ENCODE measurements around the gene MKNK1. TPM values are rescaled to one million over a fixed set of nuclear protein-coding genes. Genes with fewer than 3 reads are reported as not detected.

Gene MKNK1
- total RNA-seq, 1 experiment from 2014 or later, result 12.9 TPM

- Histone ChIP-seq H3K79me2 (ENCODE audit: insufficient read depth, low read length) (no peaks in the 10 kb centered on the region), H3K27ac (ENCODE audit: insufficient read length, low read depth, low read length) (no peak overlapping the region), H4K8ac (replicated peaks; ENCODE audit: insufficient read length, low read depth, low read length) (no peak overlapping the region), H3K4ac (ENCODE audit: low read depth, low read length) (no peak overlapping the region), H2BK15ac (ENCODE audit: low read depth, low read length) (no peak overlapping the region), H3K79me1 (ENCODE audit: insufficient read depth, low read depth, low read length, poor library complexity, severe bottlenecking) (no peaks in the 10 kb centered on the region), H2BK12ac (ENCODE audit: insufficient read length, low read depth, low read length) (no peak overlapping the region), H3K23me2 (ENCODE audit: insufficient read length, low read depth, low read length, poor library complexity, severe bottlenecking) (no peaks in the 10 kb centered on the region), H3T11ph (ENCODE audit: low read length) (no peak overlapping the region), H3K56ac (ENCODE audit: insufficient read length, low read depth, low read length) (no peak overlapping the region), H3K14ac (ENCODE audit: insufficient read depth, low read length) (no peak overlapping the region), H4K20me1 (ENCODE audit: control insufficient read depth, insufficient read depth, insufficient read length) (no peaks in the 10 kb centered on the region), H3K4me1 (ENCODE audit: insufficient read depth, low read length) (no peaks in the 10 kb centered on the region), H3K18ac (ENCODE audit: insufficient read length, low read depth, low read length) (no peak overlapping the region), H2AK5ac (ENCODE audit: insufficient read length, low read length) (no peak overlapping the region), H3K4me2 (ENCODE audit: insufficient read depth, insufficient read length, low read length) (no peak overlapping the region), H2BK120ac (ENCODE audit: low read depth, low read length, poor library complexity, severe bottlenecking) (no peak overlapping the region), H4K5ac (ENCODE audit: insufficient read length, low read depth, low read length) (no peak overlapping the region), H4K91ac (ENCODE audit: insufficient read length, low read depth, low read length) (no peak overlapping the region), H2BK5ac (ENCODE audit: insufficient read length, low read length) (no peak overlapping the region), H2BK20ac (ENCODE audit: low read depth, low read length, poor library complexity, severe bottlenecking) (no peak overlapping the region), H2AFZ (ENCODE audit: low read length) (no peak overlapping the region), H3K9me3 (ENCODE audit: control insufficient read depth, low read depth, low read length) (no peaks in the 10 kb centered on the region), H3K9ac (ENCODE audit: extremely low read depth, insufficient read length, low read length) (no peak overlapping the region), H3K27me3 (ENCODE audit: insufficient read depth, low read length) (no peaks in the 10 kb centered on the region), H3K23ac (ENCODE audit: insufficient read length, low read depth, low read length) (no peak overlapping the region)
- Mint-ChIP-seq H3K27ac (no peak overlapping the region), H3K4me1 (no peaks in the 10 kb centered on the region), H3K27me3 (ENCODE audit: low read depth) (no peaks in the 10 kb centered on the region), H3K36me3 (ENCODE audit: insufficient read depth in 1 of 3, low read depth in 3 of 3) (peaks cover 2 to 17% (median 14%) of the 10 kb centered on the region in 3 experiments; a peak in 6 of 7 replicates), H3K9me3 (no peaks in the 10 kb centered on the region), H3K4me3 (no peak overlapping the region)
- no CpG with 5 or more reads among the region's 1 CpG for WGBS (ENCODE audit: extremely low coverage, insufficient read length, low lambda C conversion rate)
- DNase-seq, result no peak
- TF ChIP-seq, protein P1, sequence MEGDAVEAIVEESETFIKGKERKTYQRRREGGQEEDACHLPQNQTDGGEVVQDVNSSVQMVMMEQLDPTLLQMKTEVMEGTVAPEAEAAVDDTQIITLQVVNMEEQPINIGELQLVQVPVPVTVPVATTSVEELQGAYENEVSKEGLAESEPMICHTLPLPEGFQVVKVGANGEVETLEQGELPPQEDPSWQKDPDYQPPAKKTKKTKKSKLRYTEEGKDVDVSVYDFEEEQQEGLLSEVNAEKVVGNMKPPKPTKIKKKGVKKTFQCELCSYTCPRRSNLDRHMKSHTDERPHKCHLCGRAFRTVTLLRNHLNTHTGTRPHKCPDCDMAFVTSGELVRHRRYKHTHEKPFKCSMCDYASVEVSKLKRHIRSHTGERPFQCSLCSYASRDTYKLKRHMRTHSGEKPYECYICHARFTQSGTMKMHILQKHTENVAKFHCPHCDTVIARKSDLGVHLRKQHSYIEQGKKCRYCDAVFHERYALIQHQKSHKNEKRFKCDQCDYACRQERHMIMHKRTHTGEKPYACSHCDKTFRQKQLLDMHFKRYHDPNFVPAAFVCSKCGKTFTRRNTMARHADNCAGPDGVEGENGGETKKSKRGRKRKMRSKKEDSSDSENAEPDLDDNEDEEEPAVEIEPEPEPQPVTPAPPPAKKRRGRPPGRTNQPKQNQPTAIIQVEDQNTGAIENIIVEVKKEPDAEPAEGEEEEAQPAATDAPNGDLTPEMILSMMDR (conservative IDR thresholded peaks at IDR 0.05), result no peak
Measured at GRCh38 chr1:46639547-46639946, 35.5 kb upstream of the MKNK1 start.

All from H9 (cell line).